HUES64 (cell line): Measurements from ENCODE around the gene APBB2.

Experiments
- H3K27ac ChIP-seq: 2 replicates; pipeline ENCODE4 v1.7.0; 2013; ENCODE audit warnings: low read depth, low read length, inconsistent platforms
- H3K27me3 ChIP-seq: 2 replicates; pipeline ENCODE4 v1.6.1; 2013; ENCODE audit warnings: mild to moderate bottlenecking, low read length; ENCODE audit not compliant: insufficient read depth
- H3K36me3 ChIP-seq: 2 replicates; pipeline ENCODE4 v1.6.1; 2013; ENCODE audit warnings: mild to moderate bottlenecking, low read length; ENCODE audit not compliant: insufficient read depth
- H3K4me1 ChIP-seq: 2 replicates; pipeline ENCODE4 v1.6.1; 2013; ENCODE audit warnings: mild to moderate bottlenecking, low read length, moderate library complexity; ENCODE audit not compliant: insufficient read depth
- H3K4me3 ChIP-seq: 2 replicates; pipeline ENCODE4 v1.5.1; 2013; ENCODE audit warnings: mild to moderate bottlenecking, low read length, moderate library complexity
- H3K9ac ChIP-seq: 2 replicates; pipeline ENCODE4 v1.6.1; 2013; ENCODE audit warnings: mild to moderate bottlenecking, low read depth, low read length
- H3K9me3 ChIP-seq: 2 replicates; pipeline ENCODE4 v1.6.1; 2013; ENCODE audit warnings: low read depth, low read length; ENCODE audit not compliant: insufficient read depth
- WGBS: fragments of 150-250, 120-280 bp; methylation state at CpG from one replicate; pipeline ENCODE4 v1.1.7; 2013; ENCODE audit warnings: missing lambda C conversion rate; 5-methylcytosine and 5-hydroxymethylcytosine counted together

APBB2 gene

GRCh38 chr4:40812856-40813255, 401.5 kb downstream of the APBB2 start:
- 91% methylated on average over 2 of the region's 2 CpGs for WGBS
- no peaks in the 10 kb centered on the region for H3K9me3 ChIP-seq
- no peak overlapping the region for H3K4me3 ChIP-seq
- no peaks in the 10 kb centered on the region for H3K4me1 ChIP-seq
- no peak overlapping the region for H3K9ac ChIP-seq
- H3K36me3 ChIP-seq: peaks cover 53% of the 10 kb centered on the region
- H3K27ac ChIP-seq: no peak overlapping the region
- no peaks in the 10 kb centered on the region for H3K27me3 ChIP-seq

GRCh38 chr4:40812386-40812785, 402.0 kb downstream of the APBB2 start:
- WGBS: 93% methylated on average over 8 of the region's 8 CpGs
- H3K9me3 ChIP-seq: no peaks in the 10 kb centered on the region
- peaks cover 48% of the 10 kb centered on the region for H3K36me3 ChIP-seq
- H3K27me3 ChIP-seq: no peaks in the 10 kb centered on the region
- no peak overlapping the region for H3K9ac ChIP-seq
- H3K4me3 ChIP-seq: no peak overlapping the region
- no peaks in the 10 kb centered on the region for H3K4me1 ChIP-seq
- H3K27ac ChIP-seq: no peak overlapping the region

GRCh38 chr4:40811956-40812355, 402.4 kb downstream of the APBB2 start:
- Histone ChIP-seq H3K9ac (no peak overlapping the region), H3K27ac (0 out of 2 replicates have a peak overlapping the region, but pooled peaks have one; percentile 18), H3K9me3 (no peaks in the 10 kb centered on the region), H3K36me3 (peaks cover 44% of the 10 kb centered on the region), H3K4me3 (no peak overlapping the region), H3K27me3 (no peaks in the 10 kb centered on the region), H3K4me1 (no peaks in the 10 kb centered on the region)
- 99% methylated on average over 5 of the region's 7 CpGs for WGBS

DNA sequence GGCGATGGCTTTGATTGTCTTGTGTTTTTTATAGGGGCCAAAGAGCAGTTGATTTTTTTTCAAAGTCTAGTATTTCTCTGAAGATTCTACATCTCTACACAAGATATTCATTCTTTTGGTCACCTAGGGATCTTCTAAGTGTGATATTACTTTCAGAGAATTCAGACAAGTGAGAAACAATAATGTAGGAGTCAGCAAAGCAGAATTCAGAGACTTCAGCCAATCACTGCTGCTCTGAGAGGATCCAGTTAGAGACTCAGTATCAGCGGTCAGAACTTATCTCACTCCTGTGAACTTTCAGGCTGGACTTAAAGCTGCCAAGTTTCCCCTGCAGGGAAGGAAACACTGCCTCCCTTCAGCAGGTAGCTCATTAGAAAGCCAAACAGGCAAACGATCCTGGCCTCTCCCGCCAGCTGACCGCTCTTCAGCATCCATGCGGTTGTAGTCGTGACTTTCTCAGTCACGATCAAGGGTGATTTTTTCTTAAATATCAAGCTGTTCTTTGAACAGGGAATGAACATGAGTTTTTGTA, 405.4 kb downstream of the APBB2 start:
- no peak overlapping the region for H3K4me3 ChIP-seq
- H3K4me1 ChIP-seq: no peaks in the 10 kb centered on the region
- 83% methylated on average over 7 of the region's 8 CpGs for WGBS
- H3K36me3 ChIP-seq: peaks cover 14% of the 10 kb centered on the region
- H3K9me3 ChIP-seq: no peaks in the 10 kb centered on the region
- no peaks in the 10 kb centered on the region for H3K27me3 ChIP-seq
- H3K9ac ChIP-seq: no peak overlapping the region
- H3K27ac ChIP-seq: no peak overlapping the region

GRCh38 chr4:40804598-40804997, 409.7 kb downstream of the APBB2 start:
- no peaks in the 10 kb centered on the region for H3K36me3 ChIP-seq
- no peaks in the 10 kb centered on the region for H3K27me3 ChIP-seq
- no peak overlapping the region for H3K9ac ChIP-seq

GRCh38 chr4:40800064-40800463, 414.3 kb downstream of the APBB2 start:
- no peak overlapping the region for H3K9ac ChIP-seq
- no peak overlapping the region for H3K27ac ChIP-seq
- no peaks in the 10 kb centered on the region for H3K9me3 ChIP-seq
- no peaks in the 10 kb centered on the region for H3K4me1 ChIP-seq
- WGBS: 100% methylated on average over 3 of the region's 3 CpGs
- H3K36me3 ChIP-seq: no peaks in the 10 kb centered on the region
- no peaks in the 10 kb centered on the region for H3K27me3 ChIP-seq
- no peak overlapping the region for H3K4me3 ChIP-seq

More at GRCh38 chr4:40804598-40804997, 409.7 kb downstream of the APBB2 start:
- H3K9me3 ChIP-seq: no peaks in the 10 kb centered on the region
- WGBS: 93% methylated on average over 2 of the region's 2 CpGs
- no peak overlapping the region for H3K27ac ChIP-seq
- H3K4me1 ChIP-seq: no peaks in the 10 kb centered on the region
- H3K4me3 ChIP-seq: no peak overlapping the region

DNA sequence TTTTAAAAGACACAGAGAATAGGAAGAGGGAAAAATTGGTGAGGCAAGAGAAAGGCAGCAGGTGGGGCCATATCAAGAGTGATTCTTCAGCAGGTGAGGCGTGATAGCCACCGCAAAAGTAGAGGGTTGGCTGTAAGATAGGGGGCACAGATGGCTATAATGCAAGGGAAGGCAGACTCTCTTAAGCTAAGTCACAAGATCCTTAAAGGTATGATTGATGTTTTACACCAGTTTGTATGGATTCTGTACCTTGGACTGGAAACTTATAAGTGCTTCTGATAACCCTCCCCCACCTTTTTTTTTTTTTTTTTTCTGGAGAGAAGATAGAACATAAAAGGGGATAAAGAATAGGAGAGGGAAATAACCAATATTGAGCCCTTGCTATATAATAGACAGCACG, 424.6 kb downstream of the APBB2 start:
- no peak overlapping the region for H3K27ac ChIP-seq
- no peak overlapping the region for H3K4me3 ChIP-seq
- no peak overlapping the region for H3K9ac ChIP-seq
- peaks cover 12% of the 10 kb centered on the region; the same call in 1 of the 2 replicates for H3K36me3 ChIP-seq
- 96% methylated on average over 2 of the region's 3 CpGs for WGBS
- H3K27me3 ChIP-seq: no peaks in the 10 kb centered on the region
- no peaks in the 10 kb centered on the region for H3K9me3 ChIP-seq
- H3K4me1 ChIP-seq: no peaks in the 10 kb centered on the region

DNA sequence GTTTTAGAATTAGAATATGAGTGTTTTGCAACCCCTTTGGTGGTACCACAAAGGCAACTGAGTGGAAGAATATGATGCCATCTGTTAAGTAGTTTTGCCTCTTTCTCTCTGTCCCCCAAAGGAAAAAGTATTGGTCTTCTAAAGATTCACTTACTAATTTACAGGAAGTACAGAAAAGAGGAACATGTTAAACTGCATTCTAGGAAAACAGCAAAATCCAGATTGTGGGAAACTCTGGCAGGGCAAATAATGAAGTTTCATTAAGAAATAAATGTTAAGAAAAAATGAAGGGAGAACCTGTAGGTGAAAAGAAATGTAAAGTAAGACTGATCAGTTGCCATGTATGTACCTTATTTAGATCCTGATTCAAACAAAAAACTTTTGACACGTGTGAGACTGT, 425.3 kb downstream of the APBB2 start:
- WGBS: 90% methylated on average over 1 of the region's 1 CpG
- H3K4me3 ChIP-seq: no peak overlapping the region
- H3K27me3 ChIP-seq: no peaks in the 10 kb centered on the region
- H3K27ac ChIP-seq: no peak overlapping the region
- peaks cover 8% of the 10 kb centered on the region; the same call in 1 of the 2 replicates for H3K36me3 ChIP-seq
- no peaks in the 10 kb centered on the region for H3K4me1 ChIP-seq
- H3K9me3 ChIP-seq: peaks cover 1% of the 10 kb centered on the region; the same call in 1 of the 2 replicates
- no peak overlapping the region for H3K9ac ChIP-seq

DNA sequence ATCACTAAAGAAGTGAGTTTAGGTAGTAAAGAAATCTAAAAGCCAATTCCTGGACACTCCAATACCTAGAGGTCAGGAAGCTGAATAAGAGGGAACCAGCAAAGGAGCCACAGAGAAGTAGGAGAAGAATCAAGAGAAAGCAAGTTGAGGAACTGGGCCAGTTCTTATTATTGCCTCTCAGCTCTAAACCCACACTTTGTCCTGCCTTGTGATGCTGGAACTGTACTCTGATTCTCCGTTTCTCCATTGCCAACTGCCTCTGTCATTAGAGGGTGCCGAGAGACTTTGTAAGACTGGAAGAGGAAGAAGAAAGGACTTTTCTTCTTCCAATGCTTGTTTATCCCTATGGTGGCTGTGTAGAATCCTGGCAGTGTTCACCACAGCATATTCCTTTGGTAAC, 426.0 kb downstream of the APBB2 start:
- peaks cover 3% of the 10 kb centered on the region; the same call in 1 of the 2 replicates for H3K9me3 ChIP-seq
- H3K27ac ChIP-seq: no peak overlapping the region
- no peaks in the 10 kb centered on the region for H3K4me1 ChIP-seq
- no peak overlapping the region for H3K9ac ChIP-seq
- no peak overlapping the region for H3K4me3 ChIP-seq
- WGBS: 87% methylated on average over 2 of the region's 2 CpGs
- H3K27me3 ChIP-seq: no peaks in the 10 kb centered on the region
- peaks cover 10% of the 10 kb centered on the region; the same call in 1 of the 2 replicates for H3K36me3 ChIP-seq

DNA sequence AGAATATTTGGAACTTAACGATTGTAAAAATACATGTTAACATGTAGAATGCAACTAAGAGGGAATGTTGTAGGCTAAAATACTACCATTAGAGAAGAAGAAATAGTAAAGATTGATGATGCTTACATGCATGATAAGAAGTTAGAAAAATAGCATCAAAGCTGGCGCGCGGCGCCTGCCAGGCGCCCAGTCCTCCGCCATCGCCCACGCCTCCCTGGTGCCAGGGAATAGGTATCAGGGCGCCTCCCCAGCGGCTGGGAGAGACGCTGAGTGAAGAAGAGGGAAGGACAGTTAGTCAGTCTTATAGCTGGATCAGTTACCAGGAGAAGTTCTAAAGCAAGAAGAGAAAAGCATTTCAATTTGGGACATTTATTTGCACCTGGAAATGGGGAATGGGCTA, 428.6 kb downstream of the APBB2 start:
- Histone ChIP-seq H3K9ac (no peak overlapping the region), H3K9me3 (peaks cover 3% of the 10 kb centered on the region; the same call in 1 of the 2 replicates), H3K36me3 (peaks cover 15% of the 10 kb centered on the region), H3K27me3 (no peaks in the 10 kb centered on the region), H3K4me3 (no peak overlapping the region), H3K27ac (no peak overlapping the region), H3K4me1 (no peaks in the 10 kb centered on the region)
- WGBS: 95% methylated on average over 12 of the region's 12 CpGs

DNA sequence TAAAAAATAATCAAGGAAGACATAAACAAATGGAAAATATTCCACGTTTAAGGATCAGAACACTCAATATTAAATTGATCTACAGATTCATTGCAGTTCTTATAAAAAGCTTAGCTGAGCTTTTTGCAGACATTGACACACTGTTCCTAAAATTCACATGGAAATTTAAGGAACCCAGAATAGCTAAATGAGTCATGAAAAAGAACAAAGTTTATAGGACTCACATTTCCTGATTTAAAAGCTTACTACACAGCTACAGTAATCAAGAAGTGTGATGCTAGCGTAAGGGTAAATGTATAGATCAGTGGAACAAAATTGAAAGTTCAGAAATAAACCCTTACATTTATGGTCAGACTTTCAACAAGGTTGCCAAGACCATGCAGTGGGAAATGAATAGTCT, 431.5 kb downstream of the APBB2 start:
- peaks cover 24% of the 10 kb centered on the region for H3K36me3 ChIP-seq
- 88% methylated on average over 2 of the region's 2 CpGs for WGBS
- H3K9me3 ChIP-seq: peaks cover 3% of the 10 kb centered on the region; the same call in 1 of the 2 replicates
- no peaks in the 10 kb centered on the region for H3K4me1 ChIP-seq
- H3K27ac ChIP-seq: no peak overlapping the region
- no peak overlapping the region for H3K4me3 ChIP-seq
- H3K9ac ChIP-seq: no peak overlapping the region
- no peaks in the 10 kb centered on the region for H3K27me3 ChIP-seq

DNA sequence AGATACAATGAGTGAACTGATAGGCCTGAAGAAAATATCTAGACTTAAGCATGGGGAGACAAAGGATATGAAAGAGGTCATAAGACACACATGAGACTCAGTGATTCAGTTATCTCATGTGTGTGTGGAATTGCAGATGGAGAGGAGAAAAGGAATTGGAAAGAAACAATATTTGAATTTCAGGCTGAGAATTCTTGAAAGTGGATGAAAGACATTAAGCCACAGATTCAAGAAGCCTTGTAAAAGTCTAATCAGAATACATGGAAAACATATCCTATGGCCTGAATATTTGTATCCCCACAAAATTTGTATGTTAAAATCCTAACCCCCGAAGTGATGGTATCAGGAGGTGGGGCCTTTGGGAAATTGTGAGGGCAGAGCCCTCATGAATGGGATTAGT, 436.3 kb downstream of the APBB2 start:
- Histone ChIP-seq H3K4me1 (no peaks in the 10 kb centered on the region), H3K27ac (no peak overlapping the region), H3K9ac (no peak overlapping the region), H3K27me3 (no peaks in the 10 kb centered on the region), H3K36me3 (peaks cover 53% of the 10 kb centered on the region), H3K4me3 (no peak overlapping the region), H3K9me3 (no peaks in the 10 kb centered on the region)
- 95% methylated on average over 1 of the region's 1 CpG for WGBS
